Lower leg skin (tissue), 3 donors: ENCODE results near the gene SNTN.

Source experiments
- POLR2A ChIP-seq, 2 donors: fragments of 450-650 bp; IDR thresholded peaks; one replicate each; pipeline ENCODE4 v1.6.1; 2016 to 2017; ENCODE audit warnings: antibody characterized with exemption in 2 of 2, mild to moderate bottlenecking in 1 of 2, moderate library complexity in 1 of 2
- TF ChIP-seq, protein P1 (sequence below), 3 donors: fragments of 450-650 bp; IDR thresholded peaks; one replicate each; pipeline ENCODE4 v1.5.1; 2016; ENCODE audit warnings: antibody characterized with exemption in 3 of 3, mild to moderate bottlenecking in 3 of 3, moderate library complexity in 2 of 3

DNA sequence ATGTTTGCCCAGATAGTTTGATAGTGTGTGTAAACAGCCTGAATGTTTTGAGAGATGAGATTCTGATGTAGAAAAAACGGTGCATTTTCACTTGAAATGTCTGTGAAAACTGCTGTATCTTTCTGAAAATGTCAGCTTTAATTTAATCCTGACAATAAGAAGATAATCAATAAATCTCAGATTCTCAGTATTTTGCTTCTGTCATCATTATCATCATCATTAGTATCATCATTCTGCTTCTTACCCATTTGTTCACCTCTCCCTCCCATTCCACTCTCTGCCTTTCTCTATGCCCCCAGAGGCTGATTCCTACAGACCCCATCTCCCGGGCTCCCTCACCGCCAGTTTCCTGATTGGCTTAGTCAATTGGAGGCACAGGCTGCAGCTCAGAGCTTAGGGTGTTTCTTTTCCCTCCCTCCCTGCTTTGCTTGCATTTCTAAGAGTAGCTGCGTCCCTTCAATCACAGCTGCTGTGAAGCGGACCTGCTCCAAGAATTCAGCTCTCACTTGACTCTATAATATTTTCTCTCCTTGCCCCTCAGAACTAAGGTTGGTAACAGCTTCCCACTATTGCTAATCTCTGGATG, 8.2 kb upstream of the SNTN start:
- TF ChIP-seq, protein P1, sequence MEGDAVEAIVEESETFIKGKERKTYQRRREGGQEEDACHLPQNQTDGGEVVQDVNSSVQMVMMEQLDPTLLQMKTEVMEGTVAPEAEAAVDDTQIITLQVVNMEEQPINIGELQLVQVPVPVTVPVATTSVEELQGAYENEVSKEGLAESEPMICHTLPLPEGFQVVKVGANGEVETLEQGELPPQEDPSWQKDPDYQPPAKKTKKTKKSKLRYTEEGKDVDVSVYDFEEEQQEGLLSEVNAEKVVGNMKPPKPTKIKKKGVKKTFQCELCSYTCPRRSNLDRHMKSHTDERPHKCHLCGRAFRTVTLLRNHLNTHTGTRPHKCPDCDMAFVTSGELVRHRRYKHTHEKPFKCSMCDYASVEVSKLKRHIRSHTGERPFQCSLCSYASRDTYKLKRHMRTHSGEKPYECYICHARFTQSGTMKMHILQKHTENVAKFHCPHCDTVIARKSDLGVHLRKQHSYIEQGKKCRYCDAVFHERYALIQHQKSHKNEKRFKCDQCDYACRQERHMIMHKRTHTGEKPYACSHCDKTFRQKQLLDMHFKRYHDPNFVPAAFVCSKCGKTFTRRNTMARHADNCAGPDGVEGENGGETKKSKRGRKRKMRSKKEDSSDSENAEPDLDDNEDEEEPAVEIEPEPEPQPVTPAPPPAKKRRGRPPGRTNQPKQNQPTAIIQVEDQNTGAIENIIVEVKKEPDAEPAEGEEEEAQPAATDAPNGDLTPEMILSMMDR (IDR thresholded peaks at IDR 0.05), result no peak
- no peak for TF ChIP-seq POLR2A (IDR thresholded peaks at IDR 0.05)
